Measurements from ENCODE around the gene KCTD12.
"Not testable (repeated sequence)": the region's sequence is repeated elsewhere in the genome, so short reads cannot be mapped to it uniquely, and the experiment has no call there.

DNA sequence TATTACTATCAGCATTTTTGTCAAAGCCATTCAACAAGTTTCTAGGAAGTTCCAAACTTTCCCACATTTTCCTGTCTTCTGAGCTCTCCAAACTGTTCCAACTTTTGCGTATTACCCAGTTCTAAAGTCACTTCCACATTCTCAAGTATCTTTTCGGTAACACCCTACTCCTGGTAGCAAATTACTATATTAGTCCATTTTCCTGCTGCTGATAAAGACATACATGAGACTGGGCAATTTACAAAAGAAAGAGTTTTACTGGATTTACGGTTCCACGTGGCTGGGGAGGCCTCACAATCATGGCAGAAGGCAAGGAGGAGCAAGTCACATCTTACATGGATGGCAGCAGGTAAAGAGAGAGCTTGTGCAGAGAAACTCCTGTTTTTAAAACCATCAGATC lies 12.9 kb upstream of the KCTD12 start:
- TF ChIP-seq CTCF (IDR thresholded peaks at IDR 0.05; ENCODE audit: insufficient read depth, low read length); POLR2AphosphoS5 (IDR thresholded peaks at IDR 0.05; ENCODE audit: low read depth): not testable (repeated sequence)

Data from HL-60 (cell line).